HepG2 (cell line): ENCODE data around the gene CERS3.

Experiments used
- EZH2 ChIP-seq: conservative IDR thresholded peaks from 2 replicates; pipeline ENCODE4 v1.6.1; 2012; ENCODE audit warnings: mild to moderate bottlenecking, low read depth, low read length, moderate library complexity
- IKZF4 ChIP-seq: sonication (generic); formaldehyde crosslinking; IDR thresholded peaks from 2 replicates; pipeline ENCODE4 v1.5.1; 2020; ENCODE audit warnings: borderline replicate concordance, mild to moderate bottlenecking, low read depth, missing genetic modification reagents; ENCODE audit errors: not compliant biosample characterization
- KLF13 ChIP-seq: sonication (generic); formaldehyde crosslinking; IDR thresholded peaks from 2 replicates; pipeline ENCODE4 v1.4.0; 2020; ENCODE audit warnings: mild to moderate bottlenecking, missing genetic modification reagents
- MXD4 ChIP-seq: IDR thresholded peaks from 2 replicates; pipeline ENCODE4 v1.6.1; 2016; ENCODE audit warnings: mild to moderate bottlenecking, missing biosample characterization, missing genetic modification reagents
- NFIC ChIP-seq: IDR thresholded peaks from 2 replicates; pipeline ENCODE4 v1.6.1; 2012; ENCODE audit warnings: mild to moderate bottlenecking, low read length, inconsistent platforms
- TAF1 ChIP-seq: sonication (generic); formaldehyde crosslinking; IDR thresholded peaks from 2 replicates; pipeline ENCODE4 v1.4.0; 2020; ENCODE audit warnings: missing genetic modification reagents
- TAF15 ChIP-seq: fragments of 200-400 bp; formaldehyde crosslinking; IDR thresholded peaks from one replicate; pipeline ENCODE4 v1.6.1; 2018; ENCODE audit warnings: mild to moderate bottlenecking, low read depth, low read length; ENCODE audit not compliant: poor library complexity, severe bottlenecking
- TCF7L2 ChIP-seq: IDR thresholded peaks from 2 replicates; pipeline ENCODE4 v1.6.1; 2011; ENCODE audit warnings: mild to moderate bottlenecking, low read depth, low read length, moderate library complexity
- ZC3H4 ChIP-seq: sonication (generic); formaldehyde crosslinking; IDR thresholded peaks from 2 replicates; pipeline ENCODE4 v1.4.0; 2020; ENCODE audit warnings: missing genetic modification reagents, borderline replicate concordance
- ZNF430 ChIP-seq: sonication (generic); formaldehyde crosslinking; IDR thresholded peaks from 2 replicates; pipeline ENCODE4 v1.9.0; 2021; ENCODE audit warnings: mild to moderate bottlenecking, missing genetic modification reagents
- ZNF609 ChIP-seq: sonication (generic); formaldehyde crosslinking; IDR thresholded peaks from 2 replicates; pipeline ENCODE4 v1.4.0; 2020; ENCODE audit warnings: mild to moderate bottlenecking, missing genetic modification reagents, borderline replicate concordance
- ZNF777 ChIP-seq: sonication (generic); formaldehyde crosslinking; IDR thresholded peaks from 2 replicates; pipeline ENCODE4 v1.4.0; 2020; ENCODE audit warnings: missing genetic modification reagents
- TF ChIP-seq, protein P1 (sequence below), 2 experiments: sonication (generic) in 1 of 2; formaldehyde crosslinking in 1 of 2; IDR thresholded peaks; 2 replicates each; pipeline versions ENCODE4 v1.5.1 to v1.6.1; 2011 to 2020; ENCODE audit warnings: borderline replicate concordance in 1 of 2, low read depth in 1 of 2, low read length in 1 of 2, mild to moderate bottlenecking in 1 of 2, missing genetic modification reagents in 1 of 2, moderate library complexity in 1 of 2

GRCh38 chr15:100393008-100393407 is 135.7 kb downstream of the CERS3 start:
- no peak for TF ChIP-seq ZC3H4
- no peak for TF ChIP-seq ZNF777 (CRISPR knock-in tag)
- TF ChIP-seq EZH2: no peak
- TF ChIP-seq IKZF4 (CRISPR knock-in tag): no peak
- TF ChIP-seq ZNF430: no peak
- TF ChIP-seq TAF1: no peak
- no peak for TF ChIP-seq NFIC
- no peak for TF ChIP-seq TAF15
- no peak for TF ChIP-seq KLF13
- TF ChIP-seq TCF7L2: no peak
- TF ChIP-seq, protein P1, sequence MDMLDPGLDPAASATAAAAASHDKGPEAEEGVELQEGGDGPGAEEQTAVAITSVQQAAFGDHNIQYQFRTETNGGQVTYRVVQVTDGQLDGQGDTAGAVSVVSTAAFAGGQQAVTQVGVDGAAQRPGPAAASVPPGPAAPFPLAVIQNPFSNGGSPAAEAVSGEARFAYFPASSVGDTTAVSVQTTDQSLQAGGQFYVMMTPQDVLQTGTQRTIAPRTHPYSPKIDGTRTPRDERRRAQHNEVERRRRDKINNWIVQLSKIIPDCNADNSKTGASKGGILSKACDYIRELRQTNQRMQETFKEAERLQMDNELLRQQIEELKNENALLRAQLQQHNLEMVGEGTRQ (IDR thresholded peaks at IDR 0.05; ENCODE audit: low read depth, low read length): no peak
- TF ChIP-seq, protein P1 (CRISPR knock-in tag; IDR thresholded peaks at IDR 0.05; ENCODE audit: borderline replicate concordance): no peak
- no peak for TF ChIP-seq MXD4 (CRISPR knock-in tag)
- TF ChIP-seq ZNF609 (CRISPR knock-in tag): no peak
